Adrenal gland (tissue), 12 donors: ENCODE measurements around the gene ZKSCAN4. TPM values are rescaled to one million over a fixed set of nuclear protein-coding genes. Genes with fewer than 3 reads are reported as not detected.

Source experiments
- DNase-seq, 7 donors: peaks; one replicate each; pipeline ENCODE4 v3.0.0-alpha.2; 2019 to 2020
- H3K27ac ChIP-seq, 5 donors: fragments of 200-600 bp; sonication (generic) in 4 of 5; 1 replicate in 3 of 5; 2 replicates in 2 of 5; pipeline versions ENCODE4 v1.5.1 to v1.8.0; 2016 to 2020; ENCODE audit warnings: mild to moderate bottlenecking in 1 of 5
- H3K27me3 ChIP-seq: fragments of 200-600 bp; 2 replicates; pipeline ENCODE4 v1.8.0; 2021
- H3K36me3 ChIP-seq, 2 donors: fragments of 200-600 bp; replicated peaks in 1 of 2; 1 replicate in 1 of 2; 2 replicates in 1 of 2; pipeline versions ENCODE4 v1.5.1 to v1.8.0; 2018 to 2022
- H3K4me1 ChIP-seq, 2 donors: fragments of 200-600 bp; replicated peaks in 1 of 2; 1 replicate in 1 of 2; 2 replicates in 1 of 2; pipeline versions ENCODE4 v1.5.1 to v1.8.0; 2018 to 2021
- H3K4me3 ChIP-seq, 4 donors: fragments of 200-600 bp; sonication (generic) in 3 of 4; one replicate each; pipeline ENCODE4 v1.5.1; 2016 to 2018
- H3K9me3 ChIP-seq, 3 donors: fragments of 200-600 bp; sonication (generic) in 1 of 3; replicated peaks in 1 of 3; 1 replicate in 2 of 3; 2 replicates in 1 of 3; pipeline versions ENCODE4 v1.5.1 to v1.8.0; 2016 to 2021
- CTCF ChIP-seq, 6 experiments: fragments of 450-650 bp in 4 of 6; fragments of 200-600 bp in 2 of 6; sonication (generic) in 1 of 6; IDR thresholded peaks; 1 replicate in 5 of 6; 2 replicates in 1 of 6; pipeline versions ENCODE4 v1.5.1 to v1.8.0; 2016 to 2021; ENCODE audit warnings: antibody characterized with exemption in 6 of 6, mild to moderate bottlenecking in 2 of 6, moderate library complexity in 1 of 6
- POLR2A ChIP-seq, 2 donors: fragments of 450-650 bp; IDR thresholded peaks; one replicate each; pipeline ENCODE4 v1.6.1; 2017; ENCODE audit warnings: antibody characterized with exemption in 2 of 2, mild to moderate bottlenecking in 2 of 2, moderate library complexity in 1 of 2
- WGBS, 4 donors: extraction: QIAGEN DNeasy Blood & Tissue Kit in 2 of 4; methylation state at CpG; one replicate each; pipeline versions ENCODE4 v1.1.5 to v1.1.7; 2013 to 2017; 5-methylcytosine and 5-hydroxymethylcytosine counted together
- intact Hi-C, 2 donors: fragments of 100-400 bp; cut with DNase I; formaldehyde crosslinking; loops; one replicate each; pipeline versions ENCODE4 v1.14.1 to v1.15.0; 2022 to 2023
- polyA plus RNA-seq, 3 donors: library from polyadenylated mRNA; stranded (reverse); fragments of 200-250 nt in 2 of 3; fragments of 350-450 nt in 1 of 3; fragmentation: Illumina TruSeq in 1 of 3; extraction: RNeasy Lipid Tissue Mini Kit (QIAGEN cat#74804) in 1 of 3; gene quantifications; one replicate each; pipeline ENCODE4 v1.2.3, GENCODE V29; 2013 to 2014
- total RNA-seq, 9 donors: library from RNA; depleted of rRNA in 4 of 9; stranded (reverse); fragments of >200 nt in 4 of 9; fragments of 120-200 nt in 1 of 9; fragmentation: NEBNext Ultra II Directional in 1 of 9; extraction: Animal tissue kit (Norgen Biotek cat#: 25700) in 1 of 9; gene quantifications; one replicate each; pipeline versions ENCODE4 v1.1.0 to v1.2.4, GENCODE V29; 2013 to 2023
- donor health status: healthy with polysubstance abuse.
- donor health status: Bipolar disorder and iron deficiency.
- donor health status: DM: yes; HTN: yes; CAD: no.
- donor health status: DM: no; HTN: no; CAD: no.
- donor health status: DM: no; HTN: no; CAD: no.
- donor health status: DM: yes; HTN: yes; CAD: no.

Gene ZKSCAN4
- total and polyA plus RNA-seq, 12 donors: 1.5 to 7.3 (median 4.3) TPM

- Histone ChIP-seq H3K27me3 (no peaks in the 10 kb centered on the region), H3K27ac (peak overlapping the region in 4 of 5 donors; percentile 53 to 89 (median 82)), H3K4me1 (peaks cover 14 to 32% of the 10 kb centered on the region in 2 donors), H3K9me3 (no peaks in the 10 kb centered on the region), H3K36me3 (no peaks in the 10 kb centered on the region), H3K4me3 (peak overlapping the region in 2 of 4 donors; percentile 75 to 82)
- no peak for TF ChIP-seq CTCF (IDR thresholded peaks at IDR 0.05)
- no peak for TF ChIP-seq POLR2A (IDR thresholded peaks at IDR 0.05)
- no peak for DNase-seq
- intact Hi-C loops: no loop called here
- 2 to 7% (median 5%) methylated on average over 5 of the region's 5 CpGs for WGBS, 4 donors
Measured at GRCh38 chr6:28266563-28266961, 14.5 kb upstream of the ZKSCAN4 start.

DNA sequence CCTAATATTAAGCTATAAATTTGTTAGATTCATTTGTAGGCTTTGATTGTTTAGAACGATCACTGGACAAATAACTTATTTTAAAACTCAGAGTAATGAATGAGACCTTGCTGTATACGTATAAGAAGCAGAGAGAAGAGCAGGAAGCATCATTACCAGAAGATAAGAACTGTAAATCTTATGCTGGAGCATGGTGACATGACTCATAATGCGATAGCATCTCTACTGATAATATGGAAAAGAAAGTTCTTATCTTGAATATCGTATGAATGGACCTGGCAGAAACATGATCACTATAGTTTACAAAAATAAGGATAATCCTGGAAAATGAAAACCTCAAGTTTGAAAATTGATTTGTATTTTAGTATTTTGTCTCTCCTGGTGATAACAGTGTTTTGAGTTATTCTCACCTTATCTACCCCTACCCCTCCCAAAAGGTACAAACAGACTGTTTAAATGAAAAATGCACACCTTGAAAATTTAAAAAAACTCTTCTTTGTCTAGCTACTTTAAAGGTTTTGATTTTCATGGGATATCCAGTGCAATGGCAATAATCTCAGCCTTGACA is 12.8 kb upstream of the ZKSCAN4 start:
- DNase-seq: no peak
- Histone ChIP-seq H3K27ac (no peak overlapping the region), H3K36me3 (no peaks in the 10 kb centered on the region), H3K27me3 (no peaks in the 10 kb centered on the region), H3K4me3 (no peak overlapping the region), H3K4me1 (peaks cover 14 to 31% of the 10 kb centered on the region in 2 donors), H3K9me3 (peaks cover 0 to 9% (median 0%) of the 10 kb centered on the region in 3 donors)
- intact Hi-C loops: no loop called here
- TF ChIP-seq CTCF (IDR thresholded peaks at IDR 0.05): no peak
- TF ChIP-seq POLR2A (IDR thresholded peaks at IDR 0.05): no peak
- WGBS, 4 donors: 25 to 37% (median 28%) methylated on average over 4 of the region's 4 CpGs

GRCh38 chr6:28263922-28264321 is 11.9 kb upstream of the ZKSCAN4 start:
- DNase-seq: no peak
- Histone ChIP-seq H3K27ac (no peak overlapping the region), H3K27me3 (no peaks in the 10 kb centered on the region), H3K36me3 (no peaks in the 10 kb centered on the region), H3K9me3 (peaks cover 0 to 12% (median 0%) of the 10 kb centered on the region in 3 donors), H3K4me3 (no peak overlapping the region), H3K4me1 (peaks cover 14 to 26% of the 10 kb centered on the region in 2 donors)
- WGBS, 4 donors: 50 to 60% (median 54%) methylated on average over 2 of the region's 2 CpGs
- intact Hi-C loops: no loop called here
- TF ChIP-seq CTCF (IDR thresholded peaks at IDR 0.05) (no peak), POLR2A (IDR thresholded peaks at IDR 0.05) (no peak)

GRCh38 chr6:28258877-28259777 is 7.1 kb upstream of the ZKSCAN4 start, which contains the start of gene NKAPL:
Gene NKAPL (plus strand): TSS chr6:28259297. CDS start chr6:28259372, 75 bp downstream.
- TF ChIP-seq POLR2A (IDR thresholded peaks at IDR 0.05) (no peak), CTCF (IDR thresholded peaks at IDR 0.05) (no peak)
- 25 to 48% (median 29%) methylated on average over 27 to 58 of the region's 58 CpGs for WGBS, 4 donors
- Histone ChIP-seq H3K4me3 (peak within 1 kb of the TSS in 2 of 4 donors; percentile 3 to 53), H3K9me3 (peaks cover 0 to 12% (median 0%) of the 10 kb centered on the region in 3 donors), H3K4me1 (peaks cover 0 to 7% of the 10 kb centered on the region in 2 donors), H3K27ac (peak within 1 kb of the TSS in 2 of 5 donors; percentile 33 to 51), H3K27me3 (no peaks in the 10 kb centered on the region), H3K36me3 (no peaks in the 10 kb centered on the region)
- peak; percentile 68 to 88 (median 77) for DNase-seq
- intact Hi-C loops: loop anchor here in 1 of 2 donors (10.0 kb wide), 1 partner anchor 96 kb away; no protein-coding TSS in a partner anchor
